Common myeloid progenitor, CD34-positive (primary cell): ENCODE data around the gene NSG1.

Experiments used
- CTCF ChIA-PET: fragments of 350-600 bp; sonication (Branson Sonifier 250); formaldehyde crosslinking; loops from one replicate; lab custom pipeline; 2021; ENCODE audit warnings: antibody characterized with exemption; lab: Charles Lee
- POLR2A ChIA-PET: fragments of 350-600 bp; sonication (Branson Sonifier 250); formaldehyde crosslinking; loops from one replicate; lab custom pipeline; 2021; ENCODE audit warnings: antibody characterized with exemption; lab: Charles Lee
- DNase-seq, 3 donors: peaks; one replicate each; pipeline versions ENCODE4 v3.0.0 to v3.0.0-alpha.2; 2013
- H3K27ac ChIP-seq, 2 experiments: 1 replicate in 1 of 2; 2 replicates in 1 of 2; pipeline ENCODE4 v1.7.0; 2013; ENCODE audit warnings: inconsistent platforms in 2 of 2, low read length in 2 of 2, mild to moderate bottlenecking in 2 of 2, low read depth in 1 of 2, moderate library complexity in 1 of 2; ENCODE audit not compliant: severe bottlenecking in 2 of 2, insufficient read depth in 1 of 2, poor library complexity in 1 of 2
- H3K27me3 ChIP-seq, 5 experiments: replicated peaks in 2 of 5; 1 replicate in 3 of 5; 2 replicates in 2 of 5; pipeline versions ENCODE4 v1.6.1 to v1.7.0; 2013; ENCODE audit warnings: low read length in 4 of 5, mild to moderate bottlenecking in 2 of 5, moderate library complexity in 2 of 5, inconsistent platforms in 1 of 5; ENCODE audit not compliant: insufficient read depth in 5 of 5, control insufficient read depth in 4 of 5
- H3K36me3 ChIP-seq, 4 experiments: 1 replicate in 2 of 4; 2 replicates in 2 of 4; pipeline versions ENCODE4 v1.6.1 to v1.7.0; 2013; ENCODE audit warnings: low read length in 3 of 4, control low read depth in 1 of 4, mild to moderate bottlenecking in 1 of 4; ENCODE audit not compliant: control insufficient read depth in 4 of 4, insufficient read depth in 4 of 4
- H3K4me1 ChIP-seq, 4 experiments: 1 replicate in 3 of 4; 2 replicates in 1 of 4; pipeline versions ENCODE4 v1.6.1 to v1.7.1; 2013; ENCODE audit warnings: low read length in 3 of 4, mild to moderate bottlenecking in 3 of 4, control low read depth in 1 of 4, inconsistent platforms in 1 of 4, moderate library complexity in 1 of 4; ENCODE audit not compliant: control insufficient read depth in 4 of 4, insufficient read depth in 4 of 4; ENCODE audit errors: control extremely low read depth in 1 of 4
- H3K4me3 ChIP-seq, 7 experiments: 1 replicate in 4 of 7; 2 replicates in 3 of 7; pipeline versions ENCODE4 v1.5.1 to v1.7.0; 2013; ENCODE audit warnings: mild to moderate bottlenecking in 7 of 7, low read length in 6 of 7, moderate library complexity in 6 of 7, inconsistent platforms in 2 of 7, low read depth in 2 of 7, control low read depth in 1 of 7; ENCODE audit not compliant: insufficient read depth in 4 of 7, control insufficient read depth in 1 of 7; ENCODE audit errors: extremely low read depth in 1 of 7
- H3K9me3 ChIP-seq, 5 experiments: 1 replicate in 4 of 5; 2 replicates in 1 of 5; pipeline versions ENCODE4 v1.6.1 to v1.7.1; 2013; ENCODE audit warnings: low read length in 4 of 5, mild to moderate bottlenecking in 2 of 5, inconsistent platforms in 1 of 5, low read depth in 1 of 5, moderate library complexity in 1 of 5; ENCODE audit not compliant: control insufficient read depth in 4 of 5, insufficient read depth in 2 of 5; ENCODE audit errors: control extremely low read depth in 1 of 5
- WGBS: methylation state at CpG from one replicate; pipeline ENCODE4 v1.1.5; 2013; ENCODE audit not compliant: insufficient coverage; 5-methylcytosine and 5-hydroxymethylcytosine counted together

NSG1 gene

DNA sequence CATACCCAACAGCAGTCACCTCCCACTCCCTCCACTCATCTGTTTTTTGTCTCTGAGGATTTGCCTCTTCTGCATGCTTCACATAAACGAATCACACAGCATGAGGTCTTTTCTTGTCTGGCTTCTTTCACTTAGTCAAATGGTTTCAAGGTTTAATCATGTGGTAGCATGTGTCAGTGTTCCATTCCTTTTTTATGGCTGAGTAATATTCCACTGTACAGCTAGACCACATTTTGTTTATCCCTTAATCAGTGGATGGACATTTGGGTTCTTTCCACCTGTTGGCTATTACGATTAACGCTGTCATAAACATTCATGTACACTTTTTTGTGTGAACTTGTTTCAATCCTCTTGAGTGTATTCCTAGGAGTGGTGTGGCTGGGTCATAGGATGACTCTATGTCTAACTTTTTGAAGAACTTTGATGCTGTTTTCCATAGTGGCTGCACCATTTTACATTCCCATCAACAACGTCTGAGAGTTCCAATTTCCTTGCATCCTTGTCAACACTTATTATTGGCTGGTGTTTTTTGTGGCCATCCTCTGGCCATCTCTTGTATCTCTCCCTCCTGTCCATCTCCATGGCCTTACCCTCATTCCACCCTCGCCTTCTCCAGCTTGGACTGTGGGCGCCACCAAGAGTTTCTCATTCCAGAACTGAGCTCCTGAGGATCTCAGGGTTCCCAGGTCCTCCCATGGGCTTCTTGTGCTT, 12.4 kb upstream of the NSG1 start:
- Histone ChIP-seq H3K9me3 (peaks cover 0 to 5% (median 0%) of the 10 kb centered on the region in 5 experiments), H3K4me3 (no peak overlapping the region), H3K4me1 (no peaks in the 10 kb centered on the region), H3K27ac (no peak overlapping the region), H3K36me3 (no peaks in the 10 kb centered on the region), H3K27me3 (peaks cover 0 to 22% (median 9%) of the 10 kb centered on the region in 5 experiments)
- ChIA-PET CTCF (no interaction called here), POLR2A (no interaction called here)
- no peak for DNase-seq
- 97% methylated on average over 3 of the region's 6 CpGs for WGBS

DNA sequence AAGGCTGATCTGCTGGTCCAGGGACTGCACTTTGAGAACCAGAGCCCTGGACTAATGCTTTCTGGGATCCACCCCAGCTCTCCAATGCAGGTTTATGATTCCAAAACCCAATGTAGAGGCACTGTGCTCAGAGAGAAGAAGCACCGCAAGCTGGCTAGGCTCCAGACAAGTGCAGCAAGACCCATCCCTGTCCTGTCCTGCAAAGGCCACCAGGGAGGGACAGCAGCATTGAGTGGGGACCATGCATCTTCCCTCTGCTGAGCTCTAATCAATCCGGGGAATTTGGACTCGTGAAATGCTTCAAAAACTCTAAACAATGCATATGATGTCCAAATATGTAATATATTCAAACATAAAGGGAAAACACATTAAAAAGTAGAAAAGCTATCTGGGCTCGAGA, 10.8 kb upstream of the NSG1 start:
- POLR2A ChIA-PET, result interaction anchor here (0.8 kb wide), 2 partner anchors 10 to 24 kb away, joined by 3 read pairs; no protein-coding TSS in a partner anchor
- no peak overlapping the region for H3K27ac ChIP-seq
- 68% methylated on average over 2 of the region's 4 CpGs for WGBS
- DNase-seq, result no peak
- H3K9me3 ChIP-seq, result peaks cover 0 to 5% (median 0%) of the 10 kb centered on the region in 5 experiments
- H3K36me3 ChIP-seq, result no peaks in the 10 kb centered on the region
- H3K4me1 ChIP-seq, result no peaks in the 10 kb centered on the region
- CTCF ChIA-PET, result interaction anchor here (1.3 kb wide), 1 partner anchor 38 kb away, joined by 3 read pairs; no protein-coding TSS in a partner anchor
- H3K27me3 ChIP-seq, result peaks cover 0 to 37% (median 9%) of the 10 kb centered on the region in 5 experiments
- H3K4me3 ChIP-seq, result no peak overlapping the region

DNA sequence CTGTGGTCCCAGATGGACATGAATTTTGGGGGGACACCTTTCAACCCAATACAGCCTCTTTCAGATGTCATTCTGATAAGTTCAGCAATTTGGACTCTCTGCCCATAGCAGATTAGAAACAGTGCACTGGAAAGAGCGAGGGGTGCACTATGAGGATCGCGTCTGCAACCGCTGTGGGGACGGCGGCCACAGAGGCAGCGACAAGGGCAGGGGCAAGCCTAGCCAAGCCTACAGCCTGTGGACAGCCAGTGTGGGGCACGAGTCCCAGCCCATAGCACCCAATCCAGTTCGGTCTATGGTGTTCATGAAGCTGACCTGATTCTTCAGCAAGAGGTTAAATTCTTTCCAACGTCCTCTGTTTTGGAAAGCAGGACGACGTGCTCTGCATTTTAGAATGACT, 9.7 kb upstream of the NSG1 start:
- WGBS, result 87% methylated on average over 12 of the region's 12 CpGs

DNA sequence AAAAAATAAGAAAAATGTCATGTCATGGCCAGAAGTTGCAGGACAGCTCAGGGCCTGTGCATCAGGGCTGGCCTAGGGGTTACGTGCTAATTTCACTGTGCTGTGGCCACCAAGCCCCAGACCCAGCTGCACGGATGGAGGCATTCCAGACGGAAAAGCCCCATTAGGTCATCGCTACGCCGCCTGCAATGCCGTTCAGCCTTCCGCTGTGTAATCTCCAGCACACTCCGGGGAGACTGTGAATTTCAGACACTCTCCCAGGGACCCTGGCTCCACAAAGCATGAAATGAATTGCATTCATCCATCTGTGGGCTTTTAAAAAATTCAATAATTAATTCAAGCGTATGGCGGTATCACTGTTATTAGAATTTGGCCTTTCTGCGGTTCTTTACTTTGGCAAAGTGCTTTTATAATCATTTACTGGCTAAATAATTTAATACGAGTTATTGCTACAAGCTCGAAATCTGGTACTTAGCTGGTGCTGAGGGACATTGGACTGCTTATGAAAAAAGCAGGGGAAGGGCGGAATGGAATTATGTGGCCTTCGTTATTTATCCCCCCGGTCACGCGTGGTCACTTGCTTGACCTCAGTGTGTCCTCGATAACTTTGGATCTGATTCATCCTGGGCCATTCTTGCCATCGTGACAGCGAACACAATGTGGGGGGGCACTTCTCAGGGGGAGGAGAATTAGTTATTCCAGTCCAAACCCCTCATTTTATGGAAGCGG, 9.0 kb upstream of the NSG1 start:
- no peak for DNase-seq
- peaks cover 3 to 53% (median 9%) of the 10 kb centered on the region in 5 experiments for H3K27me3 ChIP-seq
- POLR2A ChIA-PET, result no interaction called here
- H3K4me1 ChIP-seq, result no peaks in the 10 kb centered on the region
- no peaks in the 10 kb centered on the region for H3K36me3 ChIP-seq
- CTCF ChIA-PET, result no interaction called here
- WGBS, result 89% methylated on average over 22 of the region's 23 CpGs
- peaks cover 0 to 5% (median 0%) of the 10 kb centered on the region in 5 experiments for H3K9me3 ChIP-seq
- no peak overlapping the region for H3K4me3 ChIP-seq
- no peak overlapping the region for H3K27ac ChIP-seq

More for the DNA sequence above, 9.7 kb upstream of the NSG1 start:
- ChIA-PET POLR2A (interaction anchor here (0.6 kb wide), 1 partner anchor 323 kb away, joined by 3 read pairs; no protein-coding TSS in a partner anchor), CTCF (no interaction called here)
- DNase-seq, result no peak
- H3K36me3 ChIP-seq, result no peaks in the 10 kb centered on the region
- no peak overlapping the region for H3K27ac ChIP-seq
- no peaks in the 10 kb centered on the region for H3K4me1 ChIP-seq
- peaks cover 0 to 5% (median 0%) of the 10 kb centered on the region in 5 experiments for H3K9me3 ChIP-seq
- peaks cover 0 to 46% (median 9%) of the 10 kb centered on the region in 5 experiments for H3K27me3 ChIP-seq
- H3K4me3 ChIP-seq, result no peak overlapping the region

DNA sequence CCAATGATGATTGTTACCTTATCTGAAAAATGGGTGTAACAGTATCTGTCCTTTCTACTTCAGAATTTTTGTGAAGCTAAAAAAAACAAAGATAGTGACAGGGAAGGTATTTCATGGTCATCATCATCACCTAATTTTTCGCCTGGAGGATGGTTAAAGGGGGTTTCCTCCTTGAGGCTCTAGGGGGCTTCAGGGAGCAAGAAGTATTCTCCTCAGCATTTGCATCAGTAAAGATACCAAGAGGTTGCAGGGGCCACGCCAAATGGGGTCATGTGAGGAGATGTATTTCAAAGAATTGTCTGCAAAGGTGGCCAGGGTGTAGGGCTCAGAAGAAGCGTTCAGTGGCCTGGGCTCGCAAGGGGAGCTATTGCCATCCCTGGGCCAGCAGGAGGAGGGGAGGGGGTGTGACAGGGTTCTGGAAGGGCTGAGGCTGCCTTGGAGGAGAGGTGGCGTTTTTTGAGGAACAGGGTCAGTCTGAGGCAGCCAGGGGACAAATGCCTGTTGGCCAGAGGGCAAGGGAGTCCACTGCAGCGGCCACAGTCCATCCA, 7.3 kb upstream of the NSG1 start:
- 48% methylated on average over 5 of the region's 6 CpGs for WGBS
- H3K9me3 ChIP-seq, result peaks cover 0 to 3% (median 0%) of the 10 kb centered on the region in 5 experiments
- no peaks in the 10 kb centered on the region for H3K36me3 ChIP-seq
- DNase-seq, result no peak
- no peaks in the 10 kb centered on the region for H3K4me1 ChIP-seq
- H3K4me3 ChIP-seq, result no peak overlapping the region
- ChIA-PET POLR2A (no interaction called here), CTCF (no interaction called here)
- H3K27me3 ChIP-seq, result peaks cover 10 to 63% (median 16%) of the 10 kb centered on the region in 5 experiments
- no peak overlapping the region for H3K27ac ChIP-seq

DNA sequence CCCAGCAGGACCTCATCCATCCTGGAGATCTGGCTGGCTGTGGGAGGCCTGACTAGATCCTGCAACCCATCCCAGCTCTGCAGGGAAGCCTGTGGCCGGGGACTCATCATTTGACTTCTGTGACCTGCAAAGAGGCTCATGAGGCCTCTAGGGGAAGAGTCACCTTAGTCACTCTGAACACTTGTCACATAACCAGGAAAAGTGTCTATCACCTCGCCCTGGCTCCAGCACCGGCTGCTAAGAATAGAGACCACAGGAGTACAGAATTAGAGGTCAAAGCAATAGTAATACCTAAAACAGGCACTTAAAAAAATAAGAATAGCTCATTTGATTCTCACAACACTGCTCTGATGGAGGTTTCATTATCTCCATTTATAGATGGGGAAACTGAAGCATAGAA, 3.8 kb upstream of the NSG1 start:
- H3K27ac ChIP-seq, result no peak overlapping the region
- H3K4me1 ChIP-seq, result peaks cover 0 to 26% (median 20%) of the 10 kb centered on the region in 4 experiments
- WGBS, result 71% methylated on average over 1 of the region's 3 CpGs
- H3K27me3 ChIP-seq, result peaks cover 12 to 83% (median 27%) of the 10 kb centered on the region in 5 experiments
- no peaks in the 10 kb centered on the region for H3K9me3 ChIP-seq
- H3K36me3 ChIP-seq, result no peaks in the 10 kb centered on the region
- ChIA-PET POLR2A (no interaction called here), CTCF (no interaction called here)
- no peak overlapping the region for H3K4me3 ChIP-seq
- no peak for DNase-seq
